NCI-H748 (cell line): ENCODE results near the gene NDFIP1.
"Not testable (repeated sequence)": the region's sequence is repeated elsewhere in the genome, so short reads cannot be mapped to it uniquely, and the experiment has no call there.

Source experiments
- DNase-seq: peaks from one replicate; lab custom pipeline; 2025; ENCODE audit not compliant: unreplicated experiment; lab: John Stamatoyannopoulos, UW

NDFIP1 gene, protein sequence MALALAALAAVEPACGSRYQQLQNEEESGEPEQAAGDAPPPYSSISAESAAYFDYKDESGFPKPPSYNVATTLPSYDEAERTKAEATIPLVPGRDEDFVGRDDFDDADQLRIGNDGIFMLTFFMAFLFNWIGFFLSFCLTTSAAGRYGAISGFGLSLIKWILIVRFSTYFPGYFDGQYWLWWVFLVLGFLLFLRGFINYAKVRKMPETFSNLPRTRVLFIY

DNA sequence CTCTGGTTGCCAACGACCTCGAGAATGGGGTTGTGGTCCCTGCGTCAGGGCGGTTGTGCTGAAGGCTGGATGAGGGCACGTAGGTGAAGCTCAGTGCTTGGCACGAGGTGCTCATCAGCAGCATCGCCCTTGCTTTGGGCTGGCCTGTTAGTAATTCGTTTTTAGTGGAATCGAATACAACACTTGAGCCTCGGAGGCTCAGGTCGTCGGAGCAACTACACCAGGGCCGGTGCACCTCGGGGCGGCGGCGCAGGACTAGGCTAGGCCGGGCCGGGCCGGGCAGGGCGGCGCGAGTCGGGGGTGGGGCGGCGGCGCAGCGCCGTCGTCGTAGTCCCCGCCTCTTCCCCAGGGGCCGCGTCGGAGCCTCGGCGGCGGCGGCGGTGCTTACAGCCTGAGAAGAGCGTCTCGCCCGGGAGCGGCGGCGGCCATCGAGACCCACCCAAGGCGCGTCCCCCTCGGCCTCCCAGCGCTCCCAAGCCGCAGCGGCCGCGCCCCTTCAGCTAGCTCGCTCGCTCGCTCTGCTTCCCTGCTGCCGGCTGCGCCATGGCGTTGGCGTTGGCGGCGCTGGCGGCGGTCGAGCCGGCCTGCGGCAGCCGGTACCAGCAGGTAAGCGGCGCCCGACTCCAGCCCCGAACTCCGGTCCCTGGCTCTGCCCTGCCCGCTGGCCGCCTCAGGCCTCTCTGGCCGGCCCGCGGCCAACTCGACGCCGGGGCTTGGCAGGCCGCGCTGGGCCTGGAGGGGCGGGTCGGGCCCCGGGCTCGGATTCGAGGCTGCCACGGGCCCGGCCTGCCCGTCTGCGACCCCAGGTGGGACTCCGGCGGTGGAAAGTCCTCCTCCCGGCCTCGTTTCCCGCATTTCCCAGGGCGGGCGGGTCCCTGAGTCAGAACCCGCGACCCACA, at the start of gene NDFIP1:
TSS of gene NDFIP1 (plus strand) at position 348 of the 899 bp plus-strand sequence. CDS start at position 544, 196 bp downstream.
- DNase-seq: peak; percentile 81

DNA sequence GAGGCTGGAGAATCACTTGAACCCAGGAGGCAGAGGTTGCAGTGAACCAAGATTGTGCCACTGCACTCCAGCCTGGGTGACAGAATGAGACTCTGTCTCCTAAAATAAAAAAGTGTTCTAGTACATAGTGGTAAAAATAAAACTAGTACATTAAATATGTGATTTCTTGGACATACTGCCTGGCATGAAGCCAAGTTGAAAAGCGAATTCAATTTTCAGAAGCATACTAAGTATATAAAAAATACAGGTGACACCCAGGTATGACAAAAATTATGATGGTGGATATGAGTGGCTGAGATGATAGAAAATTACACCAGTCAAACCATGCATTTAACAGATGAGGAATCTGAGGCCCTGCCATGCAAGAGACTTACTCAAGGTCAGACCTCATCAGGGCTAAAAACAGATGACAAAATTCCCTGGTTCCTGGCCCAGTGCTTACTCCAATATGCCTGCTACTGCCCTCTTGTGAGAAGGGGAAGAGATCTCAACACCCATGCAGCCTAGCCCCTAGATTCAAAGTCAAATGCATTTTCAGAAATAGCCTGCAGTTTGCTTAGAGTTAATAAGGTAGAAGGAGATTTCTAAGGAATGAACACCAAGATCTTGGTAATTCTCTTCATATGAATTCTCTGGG, 49.2 kb upstream of the NDFIP1 start:
- no peak for DNase-seq

DNA sequence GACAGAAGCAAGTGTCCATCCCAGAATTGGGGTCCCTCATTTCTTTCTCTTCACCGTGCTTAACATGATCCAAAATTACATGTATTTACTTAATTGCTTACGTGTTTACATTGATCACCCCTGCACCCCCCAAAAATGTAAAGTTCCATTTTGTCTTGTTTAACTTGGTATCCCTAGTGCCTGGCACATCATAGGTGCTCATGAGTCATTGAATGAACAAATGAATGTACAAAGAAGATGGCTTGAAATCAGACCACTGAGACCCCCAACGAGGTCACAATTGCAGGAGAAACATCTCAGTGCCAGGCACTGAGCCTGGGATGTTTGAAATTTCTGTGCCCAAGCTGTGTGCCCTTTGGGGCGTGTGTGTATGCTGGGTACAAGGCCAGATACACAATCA, 45.2 kb upstream of the NDFIP1 start:
- DNase-seq: no peak

DNA sequence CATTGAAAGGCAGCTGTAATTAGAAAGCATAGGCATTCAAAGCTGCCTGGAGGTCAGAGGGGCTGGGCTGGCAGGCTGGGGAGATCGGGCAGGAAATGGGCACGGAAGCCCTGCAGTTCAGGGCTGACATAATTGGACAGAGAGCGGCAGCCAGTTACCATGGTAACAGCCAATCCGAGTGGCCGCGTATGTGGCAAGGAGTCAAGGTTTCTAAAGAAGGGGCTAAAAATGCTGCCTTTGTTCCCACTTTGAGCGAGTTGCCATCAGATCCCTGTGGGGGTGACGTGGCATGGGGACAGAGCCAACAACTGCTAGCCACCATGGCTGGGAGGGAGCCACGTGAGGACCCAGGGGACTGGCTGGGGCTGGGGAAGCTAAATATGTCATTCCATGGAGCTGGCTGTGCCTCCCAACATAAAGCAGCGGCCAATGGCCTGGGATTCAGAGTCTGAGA, 44.7 kb upstream of the NDFIP1 start:
- peak; percentile 60 for DNase-seq

DNA sequence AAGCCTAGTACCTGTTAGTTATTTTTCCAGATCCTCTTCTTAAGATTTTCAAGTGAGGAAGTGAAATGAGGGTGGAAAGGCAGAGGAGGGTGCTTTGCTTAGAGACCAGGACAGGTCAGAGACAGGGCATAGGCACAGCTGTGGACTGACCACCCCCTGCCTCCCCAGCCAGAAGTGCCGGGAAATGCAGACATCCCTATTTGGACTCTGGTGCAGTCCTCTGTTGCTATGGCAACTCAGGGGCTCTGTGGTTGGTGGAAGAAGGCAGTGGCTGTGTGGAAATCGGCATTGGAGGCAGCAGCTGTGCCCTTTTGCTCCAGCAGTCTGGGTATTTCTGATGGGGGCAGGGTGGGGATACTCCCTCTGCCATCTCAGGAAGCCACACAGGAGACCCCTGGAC, 43.3 kb upstream of the NDFIP1 start:
- DNase-seq: peak; percentile 74

DNA sequence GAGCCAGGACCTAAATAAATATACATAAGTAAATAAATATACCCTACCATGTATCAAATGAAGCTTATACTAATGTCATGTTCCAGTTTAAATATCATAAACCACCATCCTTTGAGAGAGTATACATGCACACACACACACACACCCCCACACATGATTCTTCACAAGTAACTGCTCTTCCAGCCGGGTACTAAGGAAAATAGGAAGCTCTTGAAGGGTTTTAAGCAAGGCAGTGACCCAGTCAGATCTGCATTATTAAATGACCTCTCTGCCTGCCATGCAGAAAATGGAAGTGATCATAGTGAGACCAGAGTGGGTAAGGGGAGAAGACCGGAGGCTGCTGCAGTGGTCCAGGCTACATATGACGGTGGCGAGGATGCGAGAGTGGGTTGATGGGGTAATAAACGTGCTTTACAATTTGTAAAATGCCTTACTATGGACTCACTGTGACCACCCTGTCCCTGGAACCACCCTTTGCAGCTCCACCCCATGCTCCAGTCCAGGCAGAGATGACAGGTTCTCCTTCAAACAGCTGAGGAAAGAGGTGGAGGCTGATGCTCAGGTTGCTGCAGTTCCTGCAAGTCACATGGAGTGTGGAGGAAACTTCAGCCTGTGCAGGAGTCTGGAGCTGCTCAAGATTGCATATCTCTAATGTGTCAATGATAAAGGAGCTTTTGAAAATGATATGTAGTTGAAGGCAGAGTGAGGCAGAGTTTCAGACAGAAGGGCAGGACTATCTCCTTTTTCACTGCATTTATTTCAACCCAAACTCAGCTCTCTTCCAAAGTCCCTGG, 38.8 kb upstream of the NDFIP1 start:
- DNase-seq: no peak

DNA sequence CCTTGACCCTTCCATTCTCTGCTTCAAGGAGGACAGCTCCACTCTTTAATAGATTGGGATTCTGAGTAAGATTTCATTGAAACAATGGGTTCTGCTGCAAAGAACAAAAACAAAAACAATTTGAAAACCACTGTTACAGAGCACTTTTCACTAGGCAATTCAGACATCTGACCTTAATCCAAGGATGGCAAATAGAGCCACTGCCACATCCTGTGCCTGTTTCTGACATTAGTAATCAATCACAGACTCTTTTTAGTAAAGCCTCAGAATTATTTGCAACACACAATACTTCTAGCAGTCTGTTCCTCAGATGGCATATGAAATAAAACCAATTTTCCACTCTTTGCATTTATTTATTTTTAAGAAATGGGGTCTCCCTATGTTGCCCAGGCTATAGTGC, 37.8 kb upstream of the NDFIP1 start:
- no peak for DNase-seq

DNA sequence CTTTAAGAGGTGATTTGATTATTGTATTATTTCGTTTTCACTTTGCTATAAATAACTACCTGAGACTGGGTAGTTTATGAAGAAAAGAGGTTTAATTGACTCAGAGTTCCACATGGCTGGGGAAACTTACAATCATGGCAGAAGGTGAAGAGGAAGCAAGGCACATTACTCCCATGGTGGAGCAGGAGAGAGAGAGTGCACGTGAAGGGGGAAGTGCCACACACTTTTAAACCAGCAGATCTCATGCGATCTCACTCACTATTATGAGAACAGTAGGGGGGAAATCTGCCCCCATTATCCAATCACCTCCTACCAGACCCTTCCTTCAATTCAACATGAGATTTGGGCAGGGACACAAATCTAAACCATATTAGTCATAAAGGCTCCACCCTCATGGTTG, 36.1 kb upstream of the NDFIP1 start:
- no peak for DNase-seq

DNA sequence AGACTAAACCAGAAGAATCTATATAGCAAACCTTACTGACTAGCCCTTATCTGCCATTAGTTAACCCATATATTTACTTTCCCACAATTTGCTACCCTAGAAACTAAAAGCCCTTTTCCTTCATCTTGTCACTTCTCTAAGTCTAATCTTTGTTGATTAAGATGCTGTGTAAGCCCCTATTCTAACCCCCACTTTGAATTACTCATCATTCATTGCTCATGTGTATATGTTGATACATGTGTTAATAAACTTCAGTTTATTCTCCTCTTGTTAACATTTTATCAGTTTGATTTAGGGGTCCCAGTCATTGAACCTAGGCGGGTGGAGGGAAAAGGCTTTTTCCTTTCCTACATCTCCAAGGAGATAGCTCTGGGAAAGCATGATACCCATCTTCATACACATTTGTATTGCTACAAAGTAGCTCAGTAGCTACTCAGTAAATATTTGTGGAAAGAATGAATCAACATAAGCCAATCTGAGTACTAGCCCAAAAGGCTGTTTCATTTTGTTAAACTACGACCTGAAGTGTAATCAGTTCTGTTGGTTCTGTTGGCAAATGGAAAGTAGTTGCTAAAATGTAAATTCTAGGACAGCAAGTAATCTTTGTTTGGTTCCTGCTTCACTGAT, 35.1 kb upstream of the NDFIP1 start:
- no peak for DNase-seq

DNA sequence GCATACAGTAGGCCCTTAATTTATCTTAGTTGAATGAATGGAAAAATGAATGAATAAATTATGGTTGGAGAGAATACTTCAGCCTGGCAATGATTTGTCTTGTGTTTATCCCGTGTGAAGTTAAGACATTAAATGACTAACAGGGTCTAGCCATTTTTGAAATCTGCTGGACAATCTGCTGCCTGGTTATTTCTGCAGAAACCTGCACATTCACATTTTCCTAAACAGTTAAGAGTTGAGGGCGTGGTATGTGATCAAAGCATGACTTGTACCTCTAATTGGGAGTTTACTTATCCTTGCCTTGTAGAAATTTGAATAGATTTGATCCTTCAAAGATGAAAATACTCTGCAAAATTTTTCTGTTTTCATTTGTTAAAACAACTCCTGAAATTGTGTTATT, 34.6 kb upstream of the NDFIP1 start:
- DNase-seq: no peak

DNA sequence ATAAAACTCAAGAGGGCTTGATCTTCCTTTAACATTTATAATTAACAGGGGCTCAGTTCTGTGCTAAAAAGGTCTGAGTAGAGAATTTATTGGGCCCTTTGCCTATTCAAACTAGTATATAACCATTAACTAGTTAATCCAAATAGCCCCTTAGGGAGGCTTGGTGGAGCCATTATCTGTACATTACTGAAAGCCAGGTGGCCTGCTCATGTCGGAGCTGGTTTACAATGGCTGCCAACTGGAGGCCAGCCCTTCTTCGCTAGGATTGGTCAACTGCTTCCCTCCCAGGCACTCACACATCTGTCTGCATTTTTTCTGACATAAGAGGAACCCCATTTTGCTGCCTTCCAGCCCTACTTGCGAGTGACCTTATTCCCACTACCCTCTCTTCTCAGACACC, 30.4 kb upstream of the NDFIP1 start:
- DNase-seq: peak; percentile 22

DNA sequence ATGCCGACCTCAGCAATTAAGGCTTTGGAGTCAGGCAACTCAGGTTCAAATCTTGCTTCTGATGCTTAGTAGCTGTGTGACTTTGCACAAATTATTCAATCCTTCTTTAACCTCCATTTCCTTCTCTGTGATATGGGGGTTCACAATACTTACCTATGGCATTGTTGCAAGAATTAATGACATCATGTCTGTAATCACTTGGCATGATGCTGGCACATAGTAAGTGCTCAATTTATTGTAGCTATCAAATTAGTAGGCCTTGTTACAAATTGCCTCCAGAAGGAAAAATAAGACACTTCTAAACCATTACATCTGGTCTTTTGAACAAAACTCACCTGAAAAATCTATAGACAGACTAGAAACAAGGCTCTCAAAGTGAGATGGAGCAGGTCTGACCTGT, 29.9 kb upstream of the NDFIP1 start:
- no peak for DNase-seq

DNA sequence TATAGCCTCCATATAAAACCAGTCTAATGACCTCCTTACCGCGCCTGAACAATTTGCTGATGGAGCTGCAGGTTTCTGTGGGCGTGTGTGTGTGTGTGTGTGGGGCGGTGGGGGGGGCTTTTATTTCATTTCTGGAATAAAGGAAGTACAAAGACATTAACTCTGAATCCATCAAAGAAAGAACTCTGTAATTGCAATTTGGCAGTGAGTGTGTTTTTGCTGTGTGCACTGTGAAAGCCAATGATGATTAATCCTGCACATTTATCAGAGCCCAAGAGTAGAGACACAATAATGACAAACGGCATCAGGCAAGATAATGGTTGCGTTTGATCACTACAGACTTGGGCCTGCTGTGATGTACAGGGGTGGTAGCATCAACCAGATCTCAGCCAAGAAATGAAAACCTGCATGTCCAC, 29.3 kb upstream of the NDFIP1 start:
- DNase-seq: peak; percentile 16

DNA sequence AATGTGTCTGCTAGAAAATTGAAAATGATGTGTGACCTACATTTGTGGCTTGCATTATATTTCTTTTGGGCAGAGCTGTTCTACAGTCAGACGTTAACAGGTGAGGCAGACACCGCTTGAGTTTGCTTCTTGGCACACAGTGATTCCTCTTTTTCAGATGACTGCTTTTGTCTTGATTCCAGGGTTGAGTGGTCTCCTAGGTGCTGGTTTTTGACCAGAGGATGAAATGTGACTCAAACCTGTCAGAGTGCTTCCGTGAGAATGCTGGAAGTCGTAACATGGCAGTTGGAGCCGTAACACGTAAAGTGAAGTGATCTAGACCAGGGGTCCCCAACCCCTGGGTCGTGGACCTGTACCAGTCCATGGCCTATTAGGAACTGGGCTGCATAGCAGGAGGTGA, 28.3 kb upstream of the NDFIP1 start:
- DNase-seq: no peak

DNA sequence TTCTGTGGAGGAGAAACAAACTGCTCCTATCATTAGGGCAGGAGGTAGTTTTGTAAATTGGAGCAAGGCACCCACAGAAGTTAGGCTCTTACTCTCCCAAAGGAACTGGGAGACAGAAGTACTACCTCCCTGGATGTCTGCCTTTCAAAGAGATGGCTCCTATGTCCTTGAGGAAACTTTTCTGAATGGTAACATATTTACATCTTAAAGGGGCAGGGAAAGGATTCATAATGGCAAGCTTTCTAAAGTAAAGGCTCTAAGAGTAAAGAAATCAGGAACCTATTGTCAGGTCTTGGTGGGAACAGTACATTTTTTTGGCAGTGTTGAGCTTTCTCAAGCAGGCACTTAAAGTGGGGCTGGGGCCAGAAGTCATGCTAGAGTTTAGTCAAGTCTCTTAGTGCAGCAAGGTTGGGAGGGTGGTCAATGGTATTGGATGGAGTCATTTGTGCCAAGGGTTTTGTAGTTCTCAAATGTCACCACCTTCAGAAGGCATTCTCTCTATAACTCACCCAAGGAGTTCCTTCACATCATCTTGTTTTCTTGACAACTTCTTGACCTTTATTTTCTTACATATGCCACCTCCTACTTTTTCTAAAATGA, 26.3 kb upstream of the NDFIP1 start:
- no peak for DNase-seq

DNA sequence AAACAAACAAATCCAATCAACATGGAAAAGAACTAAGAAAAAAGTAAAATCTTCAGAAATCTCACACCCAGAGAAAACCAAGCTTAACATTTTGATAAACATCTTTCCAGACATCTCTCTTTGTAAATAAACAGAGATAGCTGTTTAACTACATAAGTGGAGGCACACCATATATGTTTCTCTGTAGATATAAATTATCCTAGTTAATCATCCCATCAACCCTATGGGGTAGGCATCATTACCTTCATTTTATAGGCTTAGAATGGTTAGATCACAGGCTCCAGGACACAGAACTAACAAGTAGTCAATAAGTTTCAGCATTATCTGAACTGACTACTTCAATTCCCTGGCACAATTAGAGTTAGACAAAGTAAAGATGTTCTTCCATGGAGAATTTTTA, 22.4 kb upstream of the NDFIP1 start:
- DNase-seq: no peak

DNA sequence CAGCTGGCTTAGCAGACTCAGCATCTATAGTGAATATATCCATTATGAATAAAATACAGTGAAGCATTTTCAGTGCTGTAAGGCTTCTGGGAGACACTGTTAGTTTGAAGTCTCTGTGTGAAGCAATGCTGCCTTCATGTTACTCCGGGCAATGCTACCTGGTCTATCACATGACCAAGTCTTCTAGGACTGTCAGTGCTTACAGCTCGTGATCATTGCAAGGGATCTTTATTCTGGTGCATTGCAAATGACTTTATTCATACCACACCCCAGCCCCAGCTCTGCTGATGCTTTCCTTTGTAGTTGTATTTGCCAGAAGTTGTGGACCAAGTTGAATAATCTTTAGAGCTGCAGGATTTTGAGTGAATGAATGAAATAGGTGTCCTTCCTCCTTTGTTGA, 21.9 kb upstream of the NDFIP1 start:
- no peak for DNase-seq

DNA sequence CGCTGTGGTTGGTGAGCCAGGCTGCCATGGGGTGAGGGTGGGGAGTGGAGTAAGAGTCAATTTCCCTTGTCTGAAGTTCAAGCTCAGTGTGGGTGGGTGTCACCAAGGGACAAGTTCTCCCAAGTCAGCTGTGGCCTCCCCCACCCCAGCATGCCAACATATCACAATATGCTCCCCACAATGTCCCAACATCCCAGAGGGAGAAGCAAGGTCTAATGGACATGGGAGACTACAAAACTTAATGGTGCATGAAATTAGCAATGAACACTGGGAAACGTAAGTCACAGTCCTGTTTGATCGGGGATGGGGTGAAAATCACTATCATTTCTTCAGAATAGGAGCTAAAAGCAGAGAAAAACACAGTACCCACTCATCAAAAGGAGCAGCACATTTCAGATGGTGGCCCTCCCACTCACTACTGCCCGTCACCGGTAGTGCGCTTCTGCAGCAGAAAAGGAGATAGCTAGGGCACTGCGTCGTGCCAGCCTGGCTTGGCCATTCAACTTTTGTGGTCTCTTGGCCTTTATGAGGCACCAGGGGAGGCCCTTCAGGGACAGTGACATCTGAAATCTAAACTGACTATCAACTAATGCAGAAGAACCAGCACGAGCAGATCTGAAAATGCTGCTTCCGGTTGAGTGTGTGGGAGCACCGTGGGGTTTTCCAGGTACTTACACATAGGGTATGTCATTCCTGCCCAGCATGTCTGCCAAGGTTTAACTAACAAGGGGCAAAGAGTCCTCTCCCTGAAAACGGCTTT, 20.5 kb upstream of the NDFIP1 start:
- DNase-seq: no peak

DNA sequence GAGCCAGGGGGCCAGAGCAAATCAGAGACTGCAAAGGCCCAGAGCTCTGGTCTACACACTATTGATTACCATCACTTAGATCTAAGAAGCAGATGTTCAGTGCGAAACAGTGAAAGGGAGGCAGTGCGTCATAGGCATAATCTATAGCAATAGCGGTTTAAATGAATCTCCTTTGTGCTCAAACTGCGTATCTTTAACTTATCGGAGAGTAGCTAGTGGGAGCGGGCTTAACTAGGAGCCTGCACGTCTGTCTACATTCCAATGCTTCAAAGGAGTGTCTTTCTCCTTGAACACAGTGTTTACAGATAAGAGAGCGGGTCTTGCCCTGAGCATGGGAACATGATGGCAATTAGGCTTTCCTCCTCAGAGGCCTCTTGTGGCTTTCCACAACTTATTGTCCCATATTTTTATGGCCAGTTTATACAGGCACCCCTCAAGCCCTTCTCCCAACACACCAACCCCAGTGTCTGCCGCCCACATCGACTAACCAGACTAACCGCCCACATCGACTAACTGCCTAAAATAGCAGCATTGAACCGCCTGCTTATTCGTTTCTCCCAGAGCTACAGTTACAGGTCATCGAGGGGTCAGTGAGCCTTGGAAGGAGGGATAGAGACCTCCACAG, 19.6 kb upstream of the NDFIP1 start:
- not testable (repeated sequence) for DNase-seq
